ENCODE data around the gene YY1.
"Not testable (repeated sequence)": the region's sequence is repeated elsewhere in the genome, so short reads cannot be mapped to it uniquely, and the experiment has no call there.

YY1 gene

GRCh38 chr14:100203146-100203545 is 35.8 kb upstream of the YY1 start:
- no peaks in the 10 kb centered on the region for H3F3A ChIP-seq (ENCODE audit: insufficient read depth, low read length)
- no peaks in the 10 kb centered on the region for H3K79me2 ChIP-seq (ENCODE audit: insufficient read depth, low read length)
- H3K9me3 ChIP-seq (ENCODE audit: low read length) = no peaks in the 10 kb centered on the region
- H3K27me3 ChIP-seq (ENCODE audit: insufficient read depth, low read length) = 0 out of 2 replicates have a peak, but pooled peaks cover 6% of the 10 kb centered on the region
- H3K27ac ChIP-seq (ENCODE audit: low read depth, low read length, poor library complexity, severe bottlenecking) = no peak overlapping the region
- no peak overlapping the region for H3K9ac ChIP-seq (ENCODE audit: low read length)
- TF ChIP-seq CTCF (IDR thresholded peaks at IDR 0.05; ENCODE audit: low read length) (no peak), EZH2 (IDR thresholded peaks at IDR 0.05; ENCODE audit: borderline replicate concordance, low read length) (no peak)
- no peak overlapping the region for H3K4me3 ChIP-seq (ENCODE audit: low read depth, low read length, poor library complexity, severe bottlenecking)
- no peaks in the 10 kb centered on the region for H4K20me1 ChIP-seq (ENCODE audit: insufficient read depth, low read length)
- H3K4me2 ChIP-seq (ENCODE audit: low read length) = no peak overlapping the region
- H3K36me3 ChIP-seq (ENCODE audit: insufficient read depth, low read length) = no peaks in the 10 kb centered on the region; the same call in 1 of the 2 replicates
- no peak overlapping the region for H2AFZ ChIP-seq (ENCODE audit: low read length)
- no peaks in the 10 kb centered on the region for H3K9me2 ChIP-seq (ENCODE audit: low read depth, low read length)
- no peaks in the 10 kb centered on the region for H3K4me1 ChIP-seq (ENCODE audit: insufficient read depth, low read length, severe bottlenecking)

DNA sequence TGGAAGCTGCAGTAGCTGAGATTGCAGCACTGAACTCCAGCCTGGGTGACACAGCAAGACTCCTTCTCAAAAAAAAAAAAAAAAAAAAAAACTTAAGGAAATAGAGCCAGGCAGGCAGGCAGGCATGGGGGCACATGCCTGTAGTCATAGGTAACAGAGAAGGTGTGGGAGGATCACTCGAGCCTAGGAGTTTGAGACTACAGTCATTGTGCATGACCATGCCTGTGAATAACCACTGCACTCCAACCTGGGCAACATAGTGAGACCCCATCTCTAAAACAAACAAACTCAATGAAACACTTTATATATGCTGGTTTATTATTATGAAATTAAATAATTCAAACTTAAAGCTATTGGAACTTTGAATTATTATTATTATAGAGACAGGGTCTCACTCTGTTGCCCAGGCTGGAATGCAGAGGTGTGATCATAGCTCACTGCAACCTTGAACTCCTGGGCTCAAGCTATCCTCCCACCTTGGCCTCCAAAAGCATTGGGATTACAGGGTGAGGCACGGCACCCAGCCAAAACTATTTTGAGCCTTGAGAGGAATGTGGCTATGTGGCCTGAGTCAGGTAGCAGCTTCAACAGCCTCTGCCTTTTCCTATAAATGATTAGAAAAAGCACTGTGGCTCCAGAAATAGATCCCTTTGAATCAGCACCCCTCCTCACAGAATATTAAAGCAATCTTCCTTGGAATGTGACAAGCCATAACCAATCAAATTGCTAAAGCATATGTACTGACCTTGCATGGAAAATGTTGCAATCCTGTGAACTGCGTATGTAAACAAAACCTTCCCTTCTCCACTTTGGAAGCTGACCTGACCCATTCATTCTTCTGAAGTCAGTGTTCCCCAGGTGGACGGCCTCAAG is 34.7 kb upstream of the YY1 start:
- H2AFZ ChIP-seq (ENCODE audit: low read length) = no peak overlapping the region
- H3K36me3 ChIP-seq (ENCODE audit: insufficient read depth, low read length) = no peaks in the 10 kb centered on the region; the same call in 1 of the 2 replicates
- H3K9ac ChIP-seq (ENCODE audit: low read length) = no peak overlapping the region
- no peak overlapping the region for H3K27ac ChIP-seq (ENCODE audit: low read depth, low read length, poor library complexity, severe bottlenecking)
- no peaks in the 10 kb centered on the region for H3K4me1 ChIP-seq (ENCODE audit: insufficient read depth, low read length, severe bottlenecking)
- no peaks in the 10 kb centered on the region for H3K9me2 ChIP-seq (ENCODE audit: low read depth, low read length)
- H3K9me3 ChIP-seq (ENCODE audit: low read length) = no peaks in the 10 kb centered on the region
- no peaks in the 10 kb centered on the region for H3F3A ChIP-seq (ENCODE audit: insufficient read depth, low read length)
- H3K79me2 ChIP-seq (ENCODE audit: insufficient read depth, low read length) = no peaks in the 10 kb centered on the region
- no peak overlapping the region for H3K4me3 ChIP-seq (ENCODE audit: low read depth, low read length, poor library complexity, severe bottlenecking)
- no peak for TF ChIP-seq CTCF (IDR thresholded peaks at IDR 0.05; ENCODE audit: low read length)
- TF ChIP-seq EZH2 (IDR thresholded peaks at IDR 0.05; ENCODE audit: borderline replicate concordance, low read length) = no peak
- H3K27me3 ChIP-seq (ENCODE audit: insufficient read depth, low read length) = 0 out of 2 replicates have a peak, but pooled peaks cover 6% of the 10 kb centered on the region
- H3K4me2 ChIP-seq (ENCODE audit: low read length) = no peak overlapping the region
- H4K20me1 ChIP-seq (ENCODE audit: insufficient read depth, low read length) = no peaks in the 10 kb centered on the region

GRCh38 chr14:100204835-100205167 is 34.1 kb upstream of the YY1 start:
- H3K27ac ChIP-seq (ENCODE audit: low read depth, low read length, poor library complexity, severe bottlenecking); H2AFZ ChIP-seq (ENCODE audit: low read length); H3K4me1 ChIP-seq (ENCODE audit: insufficient read depth, low read length, severe bottlenecking); H3K79me2 ChIP-seq (ENCODE audit: insufficient read depth, low read length); H3K9ac ChIP-seq (ENCODE audit: low read length); H3K9me2 ChIP-seq (ENCODE audit: low read depth, low read length); H3K4me3 ChIP-seq (ENCODE audit: low read depth, low read length, poor library complexity, severe bottlenecking); H3K36me3 ChIP-seq (ENCODE audit: insufficient read depth, low read length); H3F3A ChIP-seq (ENCODE audit: insufficient read depth, low read length); H3K9me3 ChIP-seq (ENCODE audit: low read length); H4K20me1 ChIP-seq (ENCODE audit: insufficient read depth, low read length); H3K27me3 ChIP-seq (ENCODE audit: insufficient read depth, low read length); H3K4me2 ChIP-seq (ENCODE audit: low read length): not testable (repeated sequence)

GRCh38 chr14:100207588-100207987 is 31.4 kb upstream of the YY1 start:
- H4K20me1 ChIP-seq (ENCODE audit: insufficient read depth, low read length); H3F3A ChIP-seq (ENCODE audit: insufficient read depth, low read length); H3K27me3 ChIP-seq (ENCODE audit: insufficient read depth, low read length); H3K9me2 ChIP-seq (ENCODE audit: low read depth, low read length); H3K4me1 ChIP-seq (ENCODE audit: insufficient read depth, low read length, severe bottlenecking); H3K9me3 ChIP-seq (ENCODE audit: low read length); H3K79me2 ChIP-seq (ENCODE audit: insufficient read depth, low read length); H3K4me2 ChIP-seq (ENCODE audit: low read length); H2AFZ ChIP-seq (ENCODE audit: low read length); H3K27ac ChIP-seq (ENCODE audit: low read depth, low read length, poor library complexity, severe bottlenecking); H3K9ac ChIP-seq (ENCODE audit: low read length); H3K36me3 ChIP-seq (ENCODE audit: insufficient read depth, low read length); H3K4me3 ChIP-seq (ENCODE audit: low read depth, low read length, poor library complexity, severe bottlenecking): not testable (repeated sequence)

- not testable (repeated sequence) for H4K20me1 ChIP-seq (ENCODE audit: insufficient read depth, low read length); H3K27me3 ChIP-seq (ENCODE audit: insufficient read depth, low read length); H2AFZ ChIP-seq (ENCODE audit: low read length); H3K9ac ChIP-seq (ENCODE audit: low read length); H3K9me2 ChIP-seq (ENCODE audit: low read depth, low read length); H3K9me3 ChIP-seq (ENCODE audit: low read length); H3K4me3 ChIP-seq (ENCODE audit: low read depth, low read length, poor library complexity, severe bottlenecking); H3K27ac ChIP-seq (ENCODE audit: low read depth, low read length, poor library complexity, severe bottlenecking); H3K4me2 ChIP-seq (ENCODE audit: low read length); H3K4me1 ChIP-seq (ENCODE audit: insufficient read depth, low read length, severe bottlenecking); H3F3A ChIP-seq (ENCODE audit: insufficient read depth, low read length); H3K79me2 ChIP-seq (ENCODE audit: insufficient read depth, low read length); H3K36me3 ChIP-seq (ENCODE audit: insufficient read depth, low read length)
Observed at GRCh38 chr14:100208136-100208535, 30.8 kb upstream of the YY1 start.
